ENCODE results near the gene GALM. TPM values are rescaled to one million over a fixed set of nuclear protein-coding genes. Genes with fewer than 3 reads are reported as not detected.

Gene GALM
- total and polyA plus RNA-seq, 10 of the 15 experiments (the other 5 are each of a cell fraction or from before 2014, with no cell fraction given) = 1.1 to 4.0 (median 1.7) TPM

GRCh38 chr2:38676681-38677080 is 10.8 kb downstream of the GALM start:
- intact Hi-C loops (cut with micrococcal nuclease; ENCODE audit: unreplicated experiment) = no loop called here
- Histone ChIP-seq H3K9ac (ENCODE audit: control insufficient read depth, insufficient read depth, low read length) (no peak overlapping the region), H3K9me3 (replicated peaks; ENCODE audit: control insufficient read depth, insufficient read depth, low read length) (no peaks in the 10 kb centered on the region), H3K27ac (ENCODE audit: control insufficient read depth, insufficient read depth) (no peak overlapping the region), H3K4me3 (no peak overlapping the region), H3K4me1 (ENCODE audit: control insufficient read depth, insufficient read depth, low read length) (no peaks in the 10 kb centered on the region; the same call in 1 of the 2 replicates), H3K79me2 (ENCODE audit: control insufficient read depth, insufficient read depth, low read length) (no peaks in the 10 kb centered on the region), H4K20me1 (ENCODE audit: control insufficient read depth, insufficient read depth) (no peaks in the 10 kb centered on the region), H3K4me2 (ENCODE audit: control insufficient read depth, insufficient read depth) (no peak overlapping the region), H3K27me3 (replicated peaks in 1 of 2; ENCODE audit: control insufficient read depth in 2 of 2, insufficient read depth in 2 of 2, low read length in 1 of 2) (no peaks in the 10 kb centered on the region; a peak in 1 of 4 replicates), H2AFZ (ENCODE audit: control insufficient read depth, low read depth, low read length) (no peak overlapping the region), H3K36me3 (ENCODE audit: control insufficient read depth in 2 of 2, insufficient read depth in 2 of 2, low read length in 1 of 2) (no peaks in the 10 kb centered on the region; a peak in 1 of 4 replicates)
- TF ChIP-seq BCL3 (IDR thresholded peaks at IDR 0.05; ENCODE audit: borderline replicate concordance, insufficient read depth, low read depth, low read length, poor library complexity, severe bottlenecking) = no peak
- TF ChIP-seq, protein P1, sequence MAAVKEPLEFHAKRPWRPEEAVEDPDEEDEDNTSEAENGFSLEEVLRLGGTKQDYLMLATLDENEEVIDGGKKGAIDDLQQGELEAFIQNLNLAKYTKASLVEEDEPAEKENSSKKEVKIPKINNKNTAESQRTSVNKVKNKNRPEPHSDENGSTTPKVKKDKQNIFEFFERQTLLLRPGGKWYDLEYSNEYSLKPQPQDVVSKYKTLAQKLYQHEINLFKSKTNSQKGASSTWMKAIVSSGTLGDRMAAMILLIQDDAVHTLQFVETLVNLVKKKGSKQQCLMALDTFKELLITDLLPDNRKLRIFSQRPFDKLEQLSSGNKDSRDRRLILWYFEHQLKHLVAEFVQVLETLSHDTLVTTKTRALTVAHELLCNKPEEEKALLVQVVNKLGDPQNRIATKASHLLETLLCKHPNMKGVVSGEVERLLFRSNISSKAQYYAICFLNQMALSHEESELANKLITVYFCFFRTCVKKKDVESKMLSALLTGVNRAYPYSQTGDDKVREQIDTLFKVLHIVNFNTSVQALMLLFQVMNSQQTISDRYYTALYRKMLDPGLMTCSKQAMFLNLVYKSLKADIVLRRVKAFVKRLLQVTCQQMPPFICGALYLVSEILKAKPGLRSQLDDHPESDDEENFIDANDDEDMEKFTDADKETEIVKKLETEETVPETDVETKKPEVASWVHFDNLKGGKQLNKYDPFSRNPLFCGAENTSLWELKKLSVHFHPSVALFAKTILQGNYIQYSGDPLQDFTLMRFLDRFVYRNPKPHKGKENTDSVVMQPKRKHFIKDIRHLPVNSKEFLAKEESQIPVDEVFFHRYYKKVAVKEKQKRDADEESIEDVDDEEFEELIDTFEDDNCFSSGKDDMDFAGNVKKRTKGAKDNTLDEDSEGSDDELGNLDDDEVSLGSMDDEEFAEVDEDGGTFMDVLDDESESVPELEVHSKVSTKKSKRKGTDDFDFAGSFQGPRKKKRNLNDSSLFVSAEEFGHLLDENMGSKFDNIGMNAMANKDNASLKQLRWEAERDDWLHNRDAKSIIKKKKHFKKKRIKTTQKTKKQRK (IDR thresholded peaks at IDR 0.05; ENCODE audit: low read depth, low read length) = no peak
- TF ChIP-seq, protein P2, sequence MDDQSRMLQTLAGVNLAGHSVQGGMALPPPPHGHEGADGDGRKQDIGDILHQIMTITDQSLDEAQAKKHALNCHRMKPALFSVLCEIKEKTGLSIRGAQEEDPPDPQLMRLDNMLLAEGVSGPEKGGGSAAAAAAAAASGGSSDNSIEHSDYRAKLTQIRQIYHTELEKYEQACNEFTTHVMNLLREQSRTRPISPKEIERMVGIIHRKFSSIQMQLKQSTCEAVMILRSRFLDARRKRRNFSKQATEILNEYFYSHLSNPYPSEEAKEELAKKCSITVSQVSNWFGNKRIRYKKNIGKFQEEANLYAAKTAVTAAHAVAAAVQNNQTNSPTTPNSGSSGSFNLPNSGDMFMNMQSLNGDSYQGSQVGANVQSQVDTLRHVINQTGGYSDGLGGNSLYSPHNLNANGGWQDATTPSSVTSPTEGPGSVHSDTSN (IDR thresholded peaks at IDR 0.05; ENCODE audit: insufficient replicate concordance, low read depth, low read length) = no peak
- TF ChIP-seq RAD21 (IDR thresholded peaks at IDR 0.05; ENCODE audit: insufficient read depth, low read depth, low read length) = no peak
- TF ChIP-seq PRDM15 (CRISPR knock-in tag; IDR thresholded peaks at IDR 0.05) = no peak
- no peak for TF ChIP-seq USF1 (IDR thresholded peaks at IDR 0.05; ENCODE audit: borderline replicate concordance, extremely low read length, insufficient read depth, low read depth, low read length)
- TF ChIP-seq SMAD1 (IDR thresholded peaks at IDR 0.05; ENCODE audit: low read depth, partially characterized antibody) = no peak
- no peak for TF ChIP-seq RBBP5 (conservative IDR thresholded peaks at IDR 0.05)
- no peak for TF ChIP-seq RFX5 (IDR thresholded peaks at IDR 0.05; ENCODE audit: low read depth, low read length)
- no peak for TF ChIP-seq ZBED1 (IDR thresholded peaks at IDR 0.05; ENCODE audit: borderline replicate concordance)
- DNase-seq (ENCODE audit: low read depth, low spot score) (no peak), ATAC-seq (no peak), FAIRE-seq (no peak)
- SMC1A ChIA-PET (ENCODE audit: uncharacterized antibody, unreplicated experiment) = interaction anchor here (0.8 to 1.3 kb wide), 3 partner anchors 15 to 95 kb away, joined by 3 to 6 read pairs (median 3); no protein-coding TSS in a partner anchor
- RAD21 ChIA-PET (ENCODE audit: unreplicated experiment) = interaction anchor here (1.7 kb wide), 1 partner anchor 95 kb away, joined by 8 read pairs; no protein-coding TSS in a partner anchor
- 47% methylated on average over 6 of the region's 6 CpGs for WGBS (ENCODE audit: insufficient coverage, insufficient replicate concordance, low lambda C conversion rate, missing lambda C conversion rate)
- POLR2A ChIA-PET = no interaction called here
- BruUV-seq (replicated peaks) = no TSS peak
- CTCF ChIA-PET = interaction anchor here (0.9 to 1.5 kb wide), 2 partner anchors 9 to 73 kb away, joined by 3 read pairs; no protein-coding TSS in a partner anchor
- in situ Hi-C loops (cut with MboI) = no loop called here
